Neural cell (in vitro differentiated cells): ENCODE measurements around the gene TIMM17A. TPM values are rescaled to one million over a fixed set of nuclear protein-coding genes. Genes with fewer than 3 reads are reported as not detected.
A peak's percentile ranks its signal among the peaks of the same experiment; 100 is the strongest.

Experiments used
- H2AFZ ChIP-seq: fragments of 200-600, 300-800 bp; sonication (generic), shearing (Covaris generic); 2 replicates; pipeline ENCODE4 v1.6.0; 2014; ENCODE audit warnings: low read depth, mild to moderate bottlenecking, antibody characterized with exemption, low read length, moderate library complexity
- H3F3A ChIP-seq: fragments of 200-600 bp; shearing (Covaris generic); 2 replicates; pipeline ENCODE4 v1.6.1; 2016; ENCODE audit warnings: mild to moderate bottlenecking, moderate library complexity, mixed read lengths, antibody characterized with exemption, low read length; ENCODE audit not compliant: insufficient read depth, poor library complexity, severe bottlenecking
- H3K27ac ChIP-seq: fragments of 200-600, 300-800 bp; sonication (generic), shearing (Covaris generic); 2 replicates; pipeline ENCODE4 v1.5.1; 2014; ENCODE audit warnings: mild to moderate bottlenecking, low read length, moderate library complexity
- H3K27me3 ChIP-seq: fragments of 300-800, 200-600 bp; sonication (generic), shearing (Covaris generic); 2 replicates; pipeline ENCODE4 v1.6.0; 2014; ENCODE audit warnings: mild to moderate bottlenecking, low read depth, low read length, moderate library complexity; ENCODE audit not compliant: insufficient read depth
- H3K36me3 ChIP-seq: fragments of 300-800, 200-600 bp; sonication (generic), shearing (Covaris generic); 2 replicates; pipeline ENCODE4 v1.5.1; 2014; ENCODE audit warnings: mild to moderate bottlenecking, antibody characterized with exemption, low read length, moderate library complexity; ENCODE audit not compliant: insufficient read depth
- H3K4me2 ChIP-seq: fragments of 300-800, 200-600 bp; sonication (generic), shearing (Covaris generic); 2 replicates; pipeline ENCODE4 v1.6.0; 2014; ENCODE audit warnings: mild to moderate bottlenecking, low read length
- H3K4me3 ChIP-seq: fragments of 300-800, 200-600 bp; sonication (generic), shearing (Covaris generic); 2 replicates; pipeline ENCODE4 v1.5.1; 2014; ENCODE audit warnings: mild to moderate bottlenecking, low read length, moderate library complexity
- H3K79me2 ChIP-seq: fragments of 200-600 bp; shearing (Covaris generic); replicated peaks from 2 replicates; pipeline ENCODE4 v1.6.0; 2014; ENCODE audit warnings: mild to moderate bottlenecking, low read length, moderate library complexity; ENCODE audit not compliant: insufficient read depth
- H3K9ac ChIP-seq: fragments of 300-800, 200-600 bp; sonication (generic), shearing (Covaris generic); 2 replicates; pipeline ENCODE4 v1.6.1; 2016; ENCODE audit warnings: mild to moderate bottlenecking, low read length, mixed read lengths
- H3K9me2 ChIP-seq: fragments of 200-600 bp; shearing (Covaris generic); 2 replicates; pipeline ENCODE4 v1.6.1; 2016; ENCODE audit warnings: mild to moderate bottlenecking, low read length, mixed read lengths; ENCODE audit not compliant: insufficient read depth
- H3K9me3 ChIP-seq: fragments of 200-600, 300-800 bp; sonication (generic), shearing (Covaris generic); 2 replicates; pipeline ENCODE4 v1.6.1; 2016; ENCODE audit warnings: mild to moderate bottlenecking, mixed run types, low read length, moderate library complexity, mixed read lengths
- H4K20me1 ChIP-seq: fragments of 200-600 bp; shearing (Covaris generic); 2 replicates; pipeline ENCODE4 v1.6.1; 2016; ENCODE audit warnings: mild to moderate bottlenecking, mixed run types; ENCODE audit not compliant: insufficient read depth
- CTCF ChIP-seq: fragments of 450-650 bp; IDR thresholded peaks from 2 replicates; pipeline ENCODE4 v1.5.1; 2014; ENCODE audit warnings: antibody characterized with exemption, mild to moderate bottlenecking, moderate library complexity; ENCODE audit not compliant: poor library complexity, severe bottlenecking
- EP300 ChIP-seq: fragments of 450-650 bp; conservative IDR thresholded peaks from 2 replicates; pipeline ENCODE4 v1.6.1; 2014; ENCODE audit warnings: antibody characterized with exemption, mild to moderate bottlenecking, moderate library complexity; ENCODE audit not compliant: poor library complexity, severe bottlenecking
- EZH2 ChIP-seq: fragments of 200-600, 300-800 bp; shearing (Covaris generic), sonication (generic); IDR thresholded peaks from 2 replicates; pipeline ENCODE4 v1.6.1; 2014; ENCODE audit warnings: antibody characterized with exemption, low read length, borderline replicate concordance, mild to moderate bottlenecking; ENCODE audit not compliant: insufficient read depth, poor library complexity, severe bottlenecking
- MXI1 ChIP-seq: fragments of 450-650 bp; conservative IDR thresholded peaks from 2 replicates; pipeline ENCODE4 v1.6.1; 2014; ENCODE audit warnings: antibody characterized with exemption, mild to moderate bottlenecking; ENCODE audit not compliant: poor library complexity, severe bottlenecking
- POLR2AphosphoS5 ChIP-seq: IDR thresholded peaks from 2 replicates; pipeline ENCODE4 v1.6.1; 2012
- RAD21 ChIP-seq: fragments of 450-650 bp; conservative IDR thresholded peaks from 2 replicates; pipeline ENCODE4 v1.6.1; 2014; ENCODE audit warnings: antibody characterized with exemption, mild to moderate bottlenecking, moderate library complexity
- REST ChIP-seq: IDR thresholded peaks from 2 replicates; pipeline ENCODE4 v1.6.1; 2012; ENCODE audit warnings: borderline replicate concordance
- SMC3 ChIP-seq: fragments of 450-650 bp; conservative IDR thresholded peaks from 2 replicates; pipeline ENCODE4 v1.6.1; 2014; ENCODE audit warnings: antibody characterized with exemption, mild to moderate bottlenecking, moderate library complexity; ENCODE audit not compliant: poor library complexity
- TAF1 ChIP-seq: IDR thresholded peaks from 2 replicates; pipeline ENCODE4 v1.6.1; 2012; ENCODE audit warnings: low read depth
- polyA plus RNA-seq: library from polyadenylated mRNA; depleted of rRNA; stranded (reverse); fragments of >200 nt; gene quantifications from 2 replicates; pipeline ENCODE4 v1.2.3, GENCODE V29; 2014

The TIMM17A gene
- polyA plus RNA-seq, 1 donor from 2014 or later, result 91.7 TPM

- Histone ChIP-seq H3K36me3 (no peaks in the 10 kb centered on the region), H3K9me2 (no peaks in the 10 kb centered on the region), H3K4me2 (no peak overlapping the region), H3F3A (no peaks in the 10 kb centered on the region), H3K4me3 (peak overlapping the region; percentile 57), H3K27me3 (peaks cover 32% of the 10 kb centered on the region), H2AFZ (no peak overlapping the region), H3K9ac (no peak overlapping the region), H3K27ac (no peak overlapping the region), H3K9me3 (no peaks in the 10 kb centered on the region), H3K79me2 (no peaks in the 10 kb centered on the region), H4K20me1 (no peaks in the 10 kb centered on the region)
- TF ChIP-seq POLR2AphosphoS5 (no peak), RAD21 (no peak), CTCF (no peak), REST (no peak)
Measured at GRCh38 chr1:201945863-201946223, 9.5 kb upstream of the TIMM17A start.

GRCh38 chr1:201946224-201946908, 8.9 kb upstream of the TIMM17A start, which contains the start of gene LMOD1:
Gene LMOD1 (minus strand): TSS chr1:201946548. CDS start chr1:201946340, 208 bp downstream.
- no peaks in the 10 kb centered on the region for H3K9me3 ChIP-seq
- TF ChIP-seq REST (no peak), TAF1 (no peak), SMC3 (no peak), RAD21 (no peak), CTCF (no peak), POLR2AphosphoS5 (no peak), MXI1 (no peak), EZH2 (no peak), EP300 (no peak)
- H2AFZ ChIP-seq, result no peak within 1 kb of the TSS
- no peak within 1 kb of the TSS for H3K9ac ChIP-seq
- H3K27ac ChIP-seq, result no peak within 1 kb of the TSS
- H3K36me3 ChIP-seq, result no peaks in the 10 kb centered on the region
- H3K9me2 ChIP-seq, result no peaks in the 10 kb centered on the region
- H3F3A ChIP-seq, result no peaks in the 10 kb centered on the region
- no peaks in the 10 kb centered on the region for H4K20me1 ChIP-seq
- H3K27me3 ChIP-seq, result peaks cover 32% of the 10 kb centered on the region
- H3K79me2 ChIP-seq, result no peaks in the 10 kb centered on the region
- H3K4me3 ChIP-seq, result peak within 1 kb of the TSS; percentile 57
- peak within 1 kb of the TSS; percentile 35 for H3K4me2 ChIP-seq
